Thymus (tissue), 11 donors: ENCODE measurements around the gene CD209. TPM values are rescaled to one million over a fixed set of nuclear protein-coding genes. Genes with fewer than 3 reads are reported as not detected.
"Not testable (repeated sequence)": the region's sequence is repeated elsewhere in the genome, so short reads cannot be mapped to it uniquely, and the experiment has no call there.

ENCODE experiments used
- DNase-seq, 9 donors: peaks; one replicate each; pipeline ENCODE4 v3.0.0-alpha.2; 2013; ENCODE audit warnings: low spot score in 9 of 9, low read depth in 6 of 9, missing footprints in 1 of 9
- H3K27ac ChIP-seq, 2 donors: one replicate each; pipeline ENCODE4 v1.5.1; 2013; ENCODE audit warnings: control low read depth in 1 of 2, low read depth in 1 of 2, low read length in 1 of 2, mild to moderate bottlenecking in 1 of 2, moderate library complexity in 1 of 2
- H3K27me3 ChIP-seq, 2 donors: one replicate each; pipeline ENCODE4 v1.5.1; 2013; ENCODE audit warnings: low read length in 1 of 2; ENCODE audit not compliant: control insufficient read depth in 2 of 2, insufficient read depth in 1 of 2
- H3K36me3 ChIP-seq, 2 donors: one replicate each; pipeline ENCODE4 v1.5.1; 2013; ENCODE audit warnings: low read length in 1 of 2, mild to moderate bottlenecking in 1 of 2, moderate library complexity in 1 of 2; ENCODE audit not compliant: control insufficient read depth in 2 of 2, insufficient read depth in 2 of 2
- H3K4me1 ChIP-seq, 2 donors: one replicate each; pipeline ENCODE4 v1.5.1; 2013; ENCODE audit warnings: low read length in 2 of 2; ENCODE audit not compliant: control insufficient read depth in 2 of 2, insufficient read depth in 2 of 2
- H3K4me3 ChIP-seq, 2 donors: one replicate each; pipeline ENCODE4 v1.5.1; 2013; ENCODE audit warnings: low read length in 2 of 2, control low read depth in 1 of 2, mild to moderate bottlenecking in 1 of 2
- H3K9me3 ChIP-seq, 2 donors: one replicate each; pipeline ENCODE4 v1.5.1; 2013; ENCODE audit warnings: low read length in 1 of 2, mild to moderate bottlenecking in 1 of 2; ENCODE audit not compliant: control insufficient read depth in 2 of 2, insufficient read depth in 1 of 2
- WGBS: extraction: QIAGEN DNeasy Blood & Tissue Kit; methylation state at CpG from one replicate; pipeline ENCODE4 v1.1.7; 2013; 5-methylcytosine and 5-hydroxymethylcytosine counted together
- polyA plus RNA-seq: library from polyadenylated mRNA; stranded (reverse); fragments of 200-250 nt; gene quantifications from one replicate; pipeline ENCODE4 v1.2.3, GENCODE V29; 2013
- total RNA-seq: library from RNA; stranded (reverse); fragments of 120-200 nt; gene quantifications from one replicate; pipeline ENCODE4 v1.2.4, GENCODE V29; 2013
- donor health status: healthy.

Gene CD209
- total and polyA plus RNA-seq, 2 donors = 3.4 to 8.5 TPM

DNA sequence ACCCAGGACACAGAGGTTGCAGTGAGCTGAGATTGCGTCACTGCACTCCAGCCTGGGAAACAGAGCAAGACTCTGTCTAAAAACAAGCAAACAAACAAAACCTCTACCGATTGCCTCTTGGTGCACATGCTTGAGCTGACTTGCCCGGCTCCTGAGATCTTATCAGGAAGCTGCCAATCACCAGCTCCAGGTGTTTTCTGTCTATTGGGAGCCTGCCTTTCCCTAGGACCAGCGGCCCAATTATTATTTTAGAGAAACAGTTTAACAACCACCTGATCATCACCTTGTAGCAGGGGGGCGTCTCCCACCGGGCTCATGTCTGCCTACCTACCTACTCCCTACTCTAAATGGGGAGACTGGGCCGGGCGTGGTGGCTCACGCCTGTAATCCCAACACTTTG lies 26.5 kb upstream of the CD209 start:
- no peaks in the 10 kb centered on the region for H3K4me1 ChIP-seq
- H3K9me3 ChIP-seq = no peaks in the 10 kb centered on the region
- H3K27ac ChIP-seq = no peak overlapping the region
- no peaks in the 10 kb centered on the region for H3K36me3 ChIP-seq
- H3K27me3 ChIP-seq = peaks cover 0 to 4% of the 10 kb centered on the region in 2 donors
- DNase-seq = no peak
- 83% methylated on average over 9 of the region's 9 CpGs for WGBS
- H3K4me3 ChIP-seq = no peak overlapping the region

DNA sequence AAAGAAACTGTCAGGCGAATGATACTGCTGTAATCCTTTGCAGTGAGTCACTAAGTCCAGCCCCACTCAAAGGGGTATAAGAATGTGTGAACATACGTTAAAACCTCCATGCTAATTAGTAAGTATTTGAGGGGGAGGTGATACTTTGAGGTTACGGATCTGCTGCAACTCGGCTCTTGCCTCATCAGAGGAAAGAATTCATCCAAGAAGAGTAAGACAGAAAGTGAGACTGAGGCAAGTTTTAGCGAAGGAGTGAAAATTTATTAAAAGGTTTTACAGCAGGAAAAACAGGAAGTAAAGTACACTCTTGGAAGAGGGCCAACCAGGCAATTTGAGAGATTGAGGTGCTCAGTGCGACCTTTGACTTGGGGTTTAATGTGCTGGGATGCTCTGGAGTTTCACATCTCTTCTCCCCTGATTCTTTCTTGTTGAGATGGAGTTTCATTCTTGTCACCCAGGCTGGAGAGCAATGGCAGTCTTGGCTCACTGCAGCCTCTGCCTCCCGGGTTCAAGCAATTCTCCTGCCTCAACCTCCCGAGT lies 25.5 kb upstream of the CD209 start:
- DNase-seq = no peak

DNA sequence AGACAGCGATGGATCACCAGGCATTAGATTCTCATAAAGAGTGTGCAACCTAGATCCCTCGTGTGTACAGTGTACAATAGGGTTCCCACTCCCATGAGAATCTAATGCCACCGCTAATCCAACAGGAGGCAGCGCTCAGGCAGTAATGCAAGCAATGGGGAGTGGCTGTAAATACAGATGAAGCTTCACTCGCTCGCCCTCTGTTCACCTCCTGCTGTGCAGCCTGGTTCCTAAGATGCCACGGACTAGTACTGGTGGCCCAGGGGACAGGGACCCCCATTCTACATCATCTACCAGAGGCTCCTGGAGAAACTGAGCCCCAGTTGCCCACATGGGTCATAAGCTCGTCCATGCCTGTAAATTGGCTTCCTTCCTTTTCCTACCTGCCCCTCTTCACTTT lies 23.7 kb upstream of the CD209 start:
- Histone ChIP-seq H3K36me3 (no peaks in the 10 kb centered on the region), H3K27me3 (peaks cover 0 to 5% of the 10 kb centered on the region in 2 donors), H3K27ac (no peak overlapping the region), H3K4me3 (no peak overlapping the region), H3K9me3 (no peaks in the 10 kb centered on the region), H3K4me1 (no peaks in the 10 kb centered on the region)
- DNase-seq = no peak
- 84% methylated on average over 8 of the region's 8 CpGs for WGBS

More for the DNA sequence above, 25.5 kb upstream of the CD209 start:
- 53% methylated on average over 8 of the region's 8 CpGs for WGBS
- Histone ChIP-seq H3K4me1 (no peaks in the 10 kb centered on the region), H3K36me3 (no peaks in the 10 kb centered on the region), H3K9me3 (no peaks in the 10 kb centered on the region), H3K27me3 (peaks cover 0 to 5% of the 10 kb centered on the region in 2 donors), H3K4me3 (no peak overlapping the region), H3K27ac (no peak overlapping the region)

- no peaks in the 10 kb centered on the region for H3K36me3 ChIP-seq
- H3K27me3 ChIP-seq = peaks cover 0 to 2% of the 10 kb centered on the region in 2 donors
- H3K9me3 ChIP-seq = no peaks in the 10 kb centered on the region
- H3K4me1 ChIP-seq = no peaks in the 10 kb centered on the region
- H3K27ac ChIP-seq = no peak overlapping the region
- H3K4me3 ChIP-seq = no peak overlapping the region
- WGBS = 90% methylated on average over 2 of the region's 2 CpGs
- DNase-seq = no peak
Observed at GRCh38 chr19:7769171-7769570, 21.8 kb upstream of the CD209 start.

GRCh38 chr19:7767487-7767886 lies 20.2 kb upstream of the CD209 start:
- DNase-seq = no peak
- 88% methylated on average over 4 of the region's 4 CpGs for WGBS
- Histone ChIP-seq H3K36me3 (no peaks in the 10 kb centered on the region), H3K27ac (no peak overlapping the region), H3K4me3 (no peak overlapping the region), H3K9me3 (no peaks in the 10 kb centered on the region), H3K27me3 (peaks cover 0 to 5% of the 10 kb centered on the region in 2 donors), H3K4me1 (no peaks in the 10 kb centered on the region)

- H3K4me3 ChIP-seq = no peak overlapping the region
- H3K9me3 ChIP-seq = no peaks in the 10 kb centered on the region
- peaks cover 0 to 5% of the 10 kb centered on the region in 2 donors for H3K27me3 ChIP-seq
- no peak for DNase-seq
- WGBS = 76% methylated on average over 11 of the region's 11 CpGs
- no peak overlapping the region for H3K27ac ChIP-seq
- H3K36me3 ChIP-seq = no peaks in the 10 kb centered on the region
- H3K4me1 ChIP-seq = no peaks in the 10 kb centered on the region
Observed at GRCh38 chr19:7766535-7766934, 19.2 kb upstream of the CD209 start.

DNA sequence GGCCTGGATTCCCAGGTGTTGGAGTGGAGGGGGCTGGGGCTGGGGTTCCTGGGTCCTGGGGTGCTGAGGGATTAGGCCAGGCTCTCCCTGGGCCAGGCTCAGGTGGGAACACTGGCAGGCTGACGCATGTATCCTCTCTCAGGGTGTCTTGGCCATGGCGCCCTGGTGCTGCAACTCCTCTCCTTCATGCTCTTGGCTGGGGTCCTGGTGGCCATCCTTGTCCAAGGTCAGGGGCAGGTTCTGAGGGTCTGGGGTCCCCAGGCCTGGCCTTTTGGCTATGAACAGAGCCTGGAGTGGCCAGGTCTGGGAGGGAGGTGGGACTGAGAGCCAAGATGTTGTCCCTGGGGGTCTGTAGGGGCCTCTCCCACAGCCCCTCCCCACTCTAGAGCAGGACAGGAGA lies 17.7 kb upstream of the CD209 start:
- H3K4me3 ChIP-seq, H3K36me3 ChIP-seq, H3K27me3 ChIP-seq, H3K4me1 ChIP-seq, H3K27ac ChIP-seq, DNase-seq: not testable (repeated sequence)
- WGBS = 96% methylated on average over 2 of the region's 2 CpGs
- peaks cover 0 to 12% of the 10 kb centered on the region in 2 donors for H3K9me3 ChIP-seq

DNA sequence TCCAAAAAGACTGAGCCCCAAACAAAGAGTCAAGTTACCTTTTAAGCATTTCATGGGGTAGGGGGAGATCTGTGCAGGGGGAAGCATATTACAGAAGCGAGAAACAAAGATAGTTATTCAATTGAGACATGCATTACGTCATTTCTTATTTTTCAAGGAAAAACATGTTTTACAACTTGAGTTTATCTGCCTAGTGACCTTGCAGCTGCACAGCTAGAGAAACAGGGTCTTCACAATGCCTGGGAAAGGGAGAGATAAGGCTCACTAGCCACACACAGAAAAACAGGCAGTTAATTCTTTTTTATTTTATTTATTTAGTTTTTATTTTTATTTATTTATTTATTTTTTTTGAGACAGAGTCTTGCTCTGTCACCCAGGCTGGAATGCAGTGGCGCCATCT lies 16.8 kb upstream of the CD209 start:
- H3K4me3 ChIP-seq, H3K27me3 ChIP-seq, H3K27ac ChIP-seq, H3K4me1 ChIP-seq, DNase-seq, H3K36me3 ChIP-seq: not testable (repeated sequence)
- peaks cover 2 to 14% of the 10 kb centered on the region in 2 donors for H3K9me3 ChIP-seq
- 82% methylated on average over 3 of the region's 3 CpGs for WGBS

DNA sequence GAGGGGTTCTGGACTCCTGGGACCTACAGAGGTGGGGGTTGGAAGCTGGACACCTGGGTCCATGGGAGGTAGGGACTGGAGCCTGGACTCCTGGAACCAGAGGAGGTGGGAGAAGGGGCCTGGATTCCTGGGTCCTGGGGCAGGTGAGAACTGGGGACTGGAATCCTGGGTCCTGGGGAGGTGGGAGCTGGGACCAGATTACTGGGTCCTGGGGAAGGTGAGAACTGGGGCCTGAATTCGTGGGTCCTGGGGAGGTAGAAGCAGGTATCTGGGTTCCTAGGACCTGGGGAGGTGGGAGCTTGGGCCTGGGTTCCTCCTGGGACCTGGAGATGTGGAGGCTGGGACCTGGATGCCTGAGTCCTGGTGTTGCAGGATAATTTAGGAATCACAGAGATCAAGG lies 16.4 kb upstream of the CD209 start:
- no peak overlapping the region for H3K4me3 ChIP-seq
- no peak for DNase-seq
- peaks cover 0 to 5% of the 10 kb centered on the region in 2 donors for H3K27me3 ChIP-seq
- H3K4me1 ChIP-seq = no peaks in the 10 kb centered on the region
- no peaks in the 10 kb centered on the region for H3K36me3 ChIP-seq
- 64% methylated on average over 1 of the region's 1 CpG for WGBS
- H3K27ac ChIP-seq = no peak overlapping the region
- peaks cover 2 to 14% of the 10 kb centered on the region in 2 donors for H3K9me3 ChIP-seq
